KBM-7 (cell line): ENCODE results near the gene CAPN9.

Experiments
- DNase-seq: peaks from one replicate; pipeline ENCODE4 v3.0.0-alpha.2; 2015
- in situ Hi-C: fragments of 300-500 bp; cut with MboI; formaldehyde crosslinking; loops from 2 replicates; pipeline ENCODE4 v1.14.3; 2020; ENCODE audit warnings: low sequenced_read_pairs, low pct_unique_long_range_greater_than_20kb, mixed read lengths

Gene CAPN9

DNA sequence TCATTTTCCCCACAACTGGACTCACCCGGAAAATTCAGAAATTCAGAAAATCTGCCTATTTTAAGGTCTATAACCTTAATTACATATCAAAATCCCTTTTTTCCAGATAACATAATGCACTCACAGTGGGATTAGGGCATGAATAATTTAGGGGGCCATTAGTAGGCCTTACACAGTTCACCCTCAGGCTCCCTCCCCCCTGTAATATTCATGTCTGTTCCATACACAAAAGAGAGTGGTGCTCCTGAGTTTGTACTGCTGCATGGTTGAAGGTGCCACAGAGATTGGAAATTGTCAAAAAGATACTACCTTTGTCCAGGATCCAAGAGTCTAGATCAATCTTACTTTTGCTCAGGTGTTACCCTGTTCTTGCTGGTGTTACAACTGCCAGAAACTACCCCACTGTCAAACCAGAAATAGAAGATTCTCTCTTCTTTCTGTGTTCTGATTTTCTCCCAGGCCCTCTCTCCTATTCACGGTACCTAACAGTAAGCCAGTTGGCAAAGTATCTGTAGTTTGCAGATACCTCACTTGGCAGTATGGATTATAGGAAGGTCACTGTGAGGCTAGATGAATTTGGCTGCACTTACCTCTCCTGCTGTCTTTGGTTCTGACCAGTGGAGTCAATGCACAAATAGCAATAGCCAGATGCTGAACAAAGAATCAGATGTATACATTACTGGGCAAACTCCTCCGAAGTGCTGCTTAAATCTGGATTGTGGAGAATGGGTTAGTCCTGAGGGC lies 67.9 kb downstream of the CAPN9 start:
- in situ Hi-C loops = no loop called here

DNA sequence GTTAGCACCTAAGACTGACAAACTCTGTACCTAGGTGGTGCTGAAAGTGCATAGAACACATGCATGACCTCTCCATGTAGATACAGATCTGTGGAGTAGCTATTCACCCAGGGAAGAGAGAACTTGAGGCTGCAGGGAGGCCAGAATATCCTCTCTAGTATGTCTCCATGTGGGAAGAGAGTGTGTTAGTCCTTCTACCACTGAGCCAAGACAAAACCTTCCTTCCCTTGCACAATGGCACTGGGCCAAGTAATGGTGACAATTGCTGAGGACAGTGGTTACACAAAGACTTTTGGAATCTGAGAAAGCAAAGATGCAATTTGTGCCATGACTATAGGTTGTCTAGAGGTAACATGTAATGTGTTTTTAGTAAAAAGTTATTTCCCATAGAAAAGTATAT lies 68.8 kb downstream of the CAPN9 start:
- in situ Hi-C loops = no loop called here
- no peak for DNase-seq

More for the DNA sequence above, 67.9 kb downstream of the CAPN9 start:
- DNase-seq = no peak

- in situ Hi-C loops = no loop called here
- no peak for DNase-seq
These were observed 71.2 kb downstream of the CAPN9 start for GRCh38 chr1:230818367-230818766.

GRCh38 chr1:230818901-230819300 lies 71.7 kb downstream of the CAPN9 start:
- no peak for DNase-seq
- in situ Hi-C loops = no loop called here

- in situ Hi-C loops = no loop called here
- no peak for DNase-seq
These were observed 72.8 kb downstream of the CAPN9 start for GRCh38 chr1:230819976-230820375.

- in situ Hi-C loops = no loop called here
These were observed 73.4 kb downstream of the CAPN9 start for GRCh38 chr1:230820568-230820967.

DNA sequence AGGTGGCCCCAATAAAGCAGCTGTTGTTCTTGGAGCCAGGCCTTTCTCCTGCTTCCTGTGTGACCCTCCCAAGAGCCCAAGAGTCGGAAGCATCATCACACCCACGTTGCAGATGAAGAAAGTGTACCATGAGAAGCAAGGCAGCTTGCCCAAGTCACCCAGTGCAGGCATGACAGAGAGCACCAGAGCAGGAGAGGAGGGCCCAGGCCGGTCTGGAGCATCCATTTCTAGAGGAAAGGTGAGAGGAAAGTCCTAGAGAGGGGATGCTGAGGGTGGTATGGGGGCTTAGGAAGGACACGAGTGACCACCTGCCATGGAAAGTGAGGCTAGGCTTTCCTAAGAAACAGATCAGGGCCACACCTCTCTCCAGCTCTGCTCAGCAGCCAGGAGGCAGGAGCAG lies 74.2 kb downstream of the CAPN9 start:
- in situ Hi-C loops = no loop called here
- no peak for DNase-seq

More at GRCh38 chr1:230820568-230820967, 73.4 kb downstream of the CAPN9 start:
- DNase-seq = no peak

DNA sequence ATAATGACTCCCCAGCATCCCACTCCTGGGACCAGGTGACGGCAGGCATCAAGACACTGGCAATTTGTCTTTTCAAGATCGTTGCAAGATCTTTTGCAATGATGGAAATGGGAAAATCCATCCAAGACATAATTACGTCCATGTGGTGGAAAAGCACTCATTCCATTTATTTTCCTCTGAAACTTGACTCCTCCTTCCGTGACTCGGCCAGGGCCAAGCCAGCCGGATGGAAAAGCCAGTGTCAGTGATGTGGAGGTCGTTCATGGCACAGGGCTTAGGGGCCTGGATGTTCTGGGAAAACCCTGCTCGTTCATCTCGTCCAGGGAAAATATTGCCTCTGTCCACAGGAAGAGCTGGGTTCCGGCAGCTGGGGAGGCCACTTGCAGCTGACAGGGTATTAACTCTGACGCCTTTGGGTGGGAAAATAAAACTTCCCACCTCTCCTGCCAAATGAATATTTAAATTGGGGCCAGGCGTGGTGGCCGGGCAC lies 74.9 kb downstream of the CAPN9 start:
- in situ Hi-C loops = no loop called here
- DNase-seq = no peak

- in situ Hi-C loops = no loop called here
- DNase-seq = no peak
These were observed 76.2 kb downstream of the CAPN9 start for GRCh38 chr1:230823426-230823825.

GRCh38 chr1:230823931-230824381 lies 76.8 kb downstream of the CAPN9 start:
- in situ Hi-C loops = no loop called here
- no peak for DNase-seq

GRCh38 chr1:230824551-230824918 lies 77.3 kb downstream of the CAPN9 start:
- in situ Hi-C loops = no loop called here
- DNase-seq = no peak

DNA sequence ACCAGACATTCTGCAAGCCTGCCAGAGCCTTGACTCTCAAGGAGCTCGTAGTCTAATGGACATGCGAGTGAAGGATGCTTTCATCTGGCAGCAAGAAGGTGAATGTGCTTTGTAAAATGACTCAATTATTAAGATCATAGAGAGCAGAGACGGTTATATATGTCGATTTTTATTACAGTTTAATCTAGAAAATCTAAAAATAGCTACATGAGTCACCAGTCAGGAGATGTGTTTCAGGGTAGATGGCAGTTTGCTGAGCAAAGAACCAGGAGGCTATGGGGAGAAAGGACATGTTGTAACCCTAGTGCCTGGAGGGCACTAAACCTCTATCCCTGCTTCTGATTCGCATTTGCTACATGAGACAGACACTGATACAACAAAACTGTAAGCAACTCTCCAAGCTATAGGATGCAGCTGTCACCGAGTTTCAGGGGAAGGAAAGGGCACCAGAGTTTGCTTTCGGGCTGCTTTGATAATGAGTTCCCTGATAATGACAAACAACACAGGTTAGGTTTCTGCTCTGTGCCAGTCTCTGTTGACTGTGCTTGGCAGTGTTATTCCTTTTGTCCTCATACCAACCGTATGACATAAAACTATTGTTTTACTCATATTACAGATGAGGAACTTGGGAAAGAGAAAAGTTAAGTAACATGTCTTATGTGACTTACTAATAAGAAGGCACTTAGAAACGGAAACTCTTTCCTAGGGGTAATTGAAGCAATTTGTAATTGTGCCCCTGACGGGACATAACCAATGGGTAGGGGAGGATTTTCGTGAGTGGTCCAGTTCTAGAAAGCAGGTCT lies 77.9 kb downstream of the CAPN9 start:
- DNase-seq = no peak

DNA sequence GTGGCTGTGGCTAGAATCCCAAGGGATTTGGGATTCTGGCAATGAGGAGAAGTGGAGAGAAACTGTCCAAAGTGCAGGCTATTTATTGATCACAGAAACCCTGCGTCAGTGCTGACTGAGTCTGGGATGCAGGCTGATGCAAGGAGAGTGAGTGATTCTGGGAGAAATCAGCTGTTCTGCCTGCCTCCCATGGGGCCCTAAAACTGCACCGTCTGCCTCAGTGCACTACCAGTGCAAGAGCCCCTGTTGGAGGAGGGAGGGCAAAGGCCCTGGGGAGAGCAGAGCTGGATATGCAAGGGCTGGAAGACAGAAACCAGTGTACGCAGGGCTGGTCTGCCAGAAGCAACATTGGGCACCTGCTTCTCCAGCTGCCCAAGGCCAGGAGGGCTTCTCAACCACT lies 78.6 kb downstream of the CAPN9 start:
- in situ Hi-C loops = no loop called here
- DNase-seq = no peak

More for the DNA sequence above, 77.9 kb downstream of the CAPN9 start:
- in situ Hi-C loops = no loop called here

- in situ Hi-C loops = no loop called here
- DNase-seq = no peak
These were observed 79.1 kb downstream of the CAPN9 start for GRCh38 chr1:230826166-230826875.

DNA sequence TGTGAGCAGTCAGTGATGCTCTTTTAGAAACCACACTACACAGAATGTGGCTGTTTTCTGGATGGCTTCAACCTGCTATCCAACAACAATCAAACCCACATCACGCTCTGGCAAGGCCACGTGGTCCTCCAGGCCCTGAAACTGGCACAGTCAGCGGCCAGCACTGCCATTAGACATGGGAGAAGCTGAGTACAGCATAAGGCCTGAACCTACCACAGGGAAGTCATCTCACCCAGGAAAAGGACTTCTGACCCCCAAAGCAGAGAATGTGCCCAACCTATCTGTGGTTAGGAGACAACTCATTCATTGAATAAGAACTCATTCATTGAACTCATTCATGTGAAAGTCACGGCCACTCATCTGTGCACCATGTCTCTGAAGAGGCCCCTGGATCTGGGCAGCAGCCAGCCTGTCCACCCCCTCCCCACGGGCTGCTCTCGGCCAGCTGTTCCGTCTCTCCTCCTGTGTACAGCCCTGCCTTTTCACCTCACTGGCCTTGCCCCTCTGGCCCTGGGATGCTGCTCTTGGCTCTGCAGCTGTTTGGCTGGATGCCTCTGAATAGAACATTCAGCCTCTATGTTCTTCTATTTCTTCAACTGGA lies 80.0 kb downstream of the CAPN9 start:
- in situ Hi-C loops = no loop called here
- no peak for DNase-seq

DNA sequence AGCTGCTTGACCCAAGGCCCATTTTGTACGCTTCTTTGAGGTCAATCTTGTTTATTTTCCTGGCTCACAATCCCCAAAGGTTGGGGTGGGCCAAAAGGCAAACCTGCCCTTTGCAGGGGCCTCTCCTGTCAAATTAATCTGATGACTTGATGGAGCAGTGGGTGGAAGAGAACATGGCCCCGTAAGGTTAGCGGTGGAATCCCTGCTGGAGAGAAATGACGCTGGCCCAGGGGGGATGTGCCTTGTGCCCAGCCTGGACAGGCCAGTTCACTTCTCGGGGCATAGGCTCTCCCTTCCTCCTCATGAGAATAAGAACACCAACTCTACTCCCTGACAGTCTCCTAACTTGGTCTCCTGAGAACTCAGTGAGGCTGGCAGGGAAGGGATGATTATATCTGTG lies 80.6 kb downstream of the CAPN9 start:
- in situ Hi-C loops = no loop called here
- no peak for DNase-seq

- in situ Hi-C loops = no loop called here
- no peak for DNase-seq
These were observed 81.2 kb downstream of the CAPN9 start for GRCh38 chr1:230828421-230828820.

DNA sequence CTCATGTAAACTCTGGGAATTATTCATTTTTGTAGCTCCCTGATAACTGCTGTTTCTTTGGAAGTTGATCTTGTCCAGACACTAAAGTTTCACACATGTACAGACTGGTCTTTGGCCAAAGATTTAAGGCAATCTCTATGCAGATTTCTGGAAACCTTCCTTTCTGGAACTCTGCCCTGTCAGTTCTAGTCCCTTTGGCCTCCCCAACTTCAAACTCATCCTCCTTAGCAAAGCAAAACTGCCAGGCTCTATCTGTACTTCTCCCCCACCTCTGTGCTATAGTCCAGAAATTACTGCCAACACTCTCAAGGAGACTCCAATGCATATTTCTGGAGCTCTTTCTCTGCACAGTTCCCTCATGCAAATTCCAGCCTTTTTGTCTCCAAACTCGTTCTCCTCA lies 84.6 kb downstream of the CAPN9 start:
- DNase-seq = no peak
- in situ Hi-C loops = no loop called here

DNA sequence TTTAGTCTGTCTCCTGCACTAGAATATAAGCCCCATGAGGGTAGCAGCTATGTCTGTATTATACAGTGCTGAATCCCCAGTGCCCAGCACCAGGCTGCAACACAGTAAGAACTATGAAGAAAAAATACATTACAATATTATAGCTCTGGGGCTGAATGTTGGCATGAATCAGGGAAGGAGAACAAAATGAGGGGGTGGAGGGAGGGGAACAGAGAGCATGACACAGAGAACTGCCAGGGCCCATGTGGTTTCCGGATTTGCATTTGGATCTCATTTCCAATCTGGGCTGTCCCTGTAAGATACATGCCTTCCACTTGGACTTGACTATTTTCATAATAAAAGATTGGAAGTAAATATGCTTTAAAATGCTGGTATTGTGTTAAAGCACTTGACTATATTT lies 85.3 kb downstream of the CAPN9 start:
- in situ Hi-C loops = no loop called here
- no peak for DNase-seq
